ENCODE results near the gene FCHSD2. TPM values are rescaled to one million over a fixed set of nuclear protein-coding genes. Genes with fewer than 3 reads are reported as not detected.

Gene FCHSD2
- total and polyA plus RNA-seq, 7 donors = 5.7 to 18.5 (median 9.7) TPM

DNA sequence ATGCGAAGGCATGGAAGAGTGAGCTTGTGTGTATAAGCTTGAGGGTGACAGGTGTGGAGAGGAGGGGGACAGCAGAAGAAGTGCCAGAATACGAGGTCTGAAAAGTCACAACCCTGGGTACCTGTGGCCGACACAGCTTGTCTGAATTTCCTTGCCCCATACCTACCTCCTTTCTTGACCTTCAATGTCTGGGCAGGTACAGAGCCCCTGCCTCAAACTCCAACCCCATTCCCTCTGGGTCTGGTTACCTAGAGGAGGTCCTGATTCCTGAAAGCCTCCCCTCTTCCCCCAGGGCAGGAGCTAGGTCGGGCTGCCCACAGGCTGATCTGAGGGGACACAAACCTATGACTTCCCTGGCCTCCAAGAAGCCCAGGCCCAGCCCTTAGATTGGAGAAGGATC lies 36.6 kb upstream of the FCHSD2 start:
- TF ChIP-seq, protein P1, sequence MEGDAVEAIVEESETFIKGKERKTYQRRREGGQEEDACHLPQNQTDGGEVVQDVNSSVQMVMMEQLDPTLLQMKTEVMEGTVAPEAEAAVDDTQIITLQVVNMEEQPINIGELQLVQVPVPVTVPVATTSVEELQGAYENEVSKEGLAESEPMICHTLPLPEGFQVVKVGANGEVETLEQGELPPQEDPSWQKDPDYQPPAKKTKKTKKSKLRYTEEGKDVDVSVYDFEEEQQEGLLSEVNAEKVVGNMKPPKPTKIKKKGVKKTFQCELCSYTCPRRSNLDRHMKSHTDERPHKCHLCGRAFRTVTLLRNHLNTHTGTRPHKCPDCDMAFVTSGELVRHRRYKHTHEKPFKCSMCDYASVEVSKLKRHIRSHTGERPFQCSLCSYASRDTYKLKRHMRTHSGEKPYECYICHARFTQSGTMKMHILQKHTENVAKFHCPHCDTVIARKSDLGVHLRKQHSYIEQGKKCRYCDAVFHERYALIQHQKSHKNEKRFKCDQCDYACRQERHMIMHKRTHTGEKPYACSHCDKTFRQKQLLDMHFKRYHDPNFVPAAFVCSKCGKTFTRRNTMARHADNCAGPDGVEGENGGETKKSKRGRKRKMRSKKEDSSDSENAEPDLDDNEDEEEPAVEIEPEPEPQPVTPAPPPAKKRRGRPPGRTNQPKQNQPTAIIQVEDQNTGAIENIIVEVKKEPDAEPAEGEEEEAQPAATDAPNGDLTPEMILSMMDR (IDR thresholded peaks at IDR 0.05) = no peak
- DNase-seq = peak in 1 of 2 donors; percentile 32
- WGBS, 3 donors = 86 to 90% (median 89%) methylated on average over 4 of the region's 4 CpGs
- intact Hi-C loops (cut with DNase I) = loop anchor here (1.0 to 5.0 kb wide), 4 partner anchors 36 to 456 kb away; partner anchors contain the start of gene FCHSD2 (in 1 of the 2)
- ATAC-seq = no peak
- Histone ChIP-seq H3K36me3 (ENCODE audit: insufficient read depth in 1 of 2, low read depth in 1 of 2) (no peaks in the 10 kb centered on the region), H3K9me3 (no peaks in the 10 kb centered on the region), H3K4me3 (no peak overlapping the region), H3K4me1 (peaks cover 14% of the 10 kb centered on the region), H3K27me3 (ENCODE audit: insufficient read depth in 3 of 3, low read length in 2 of 3) (no peaks in the 10 kb centered on the region), H3K27ac (no peak overlapping the region)

DNA sequence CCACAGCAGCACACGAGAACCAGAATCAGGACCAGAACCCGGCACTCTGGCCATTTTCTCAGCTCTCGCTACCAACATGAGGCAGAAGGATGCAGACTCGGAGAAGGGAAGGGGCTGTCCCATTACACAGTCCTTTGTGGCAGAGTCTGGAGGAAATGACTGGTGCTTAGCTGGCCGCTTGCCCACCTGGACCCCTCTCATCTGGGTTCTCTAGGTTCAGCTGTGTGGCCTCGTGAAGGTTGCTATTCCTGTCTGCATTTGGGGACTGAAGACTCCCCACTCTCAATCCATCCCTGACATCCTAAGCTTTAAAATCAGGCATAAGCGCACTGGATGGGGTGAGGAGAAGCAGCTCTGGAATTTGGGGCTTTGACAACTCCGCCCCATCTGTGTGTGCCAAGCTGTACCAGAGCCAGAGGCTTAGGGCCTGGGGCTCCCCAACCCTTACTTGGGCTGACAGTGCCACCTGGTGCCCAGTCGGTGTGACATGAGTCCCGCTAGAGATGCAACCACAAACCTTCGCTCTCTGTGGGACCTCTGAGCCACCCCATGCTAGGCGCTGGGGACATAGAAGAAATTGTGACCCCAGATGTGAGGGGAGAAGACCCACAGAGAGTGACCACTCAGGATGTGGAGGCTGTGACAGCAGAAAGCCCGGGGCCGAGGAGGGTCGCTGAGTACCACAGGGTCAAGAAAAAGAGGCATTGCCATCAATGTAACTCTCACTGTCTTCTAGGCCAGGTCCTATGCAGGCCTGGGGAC lies 35.8 kb upstream of the FCHSD2 start:
- DNase-seq = peak; percentile 79 to 90
- Histone ChIP-seq H3K4me1 (peaks cover 14% of the 10 kb centered on the region), H3K4me3 (no peak overlapping the region), H3K36me3 (ENCODE audit: insufficient read depth in 1 of 2, low read depth in 1 of 2) (no peaks in the 10 kb centered on the region), H3K27me3 (ENCODE audit: insufficient read depth in 3 of 3, low read length in 2 of 3) (no peaks in the 10 kb centered on the region), H3K27ac (peak overlapping the region; percentile 50), H3K9me3 (no peaks in the 10 kb centered on the region)
- peak; percentile 72 to 86 (median 84) for ATAC-seq
- intact Hi-C loops (cut with DNase I) = loop anchor here (1.0 to 5.0 kb wide), 5 partner anchors 36 to 456 kb away; partner anchors contain the start of gene FCHSD2 (in 1 of the 2)
- TF ChIP-seq, protein P1 (IDR thresholded peaks at IDR 0.05) = peak; percentile 82
- 29 to 38% (median 31%) methylated on average over 15 of the region's 15 CpGs for WGBS, 3 donors

DNA sequence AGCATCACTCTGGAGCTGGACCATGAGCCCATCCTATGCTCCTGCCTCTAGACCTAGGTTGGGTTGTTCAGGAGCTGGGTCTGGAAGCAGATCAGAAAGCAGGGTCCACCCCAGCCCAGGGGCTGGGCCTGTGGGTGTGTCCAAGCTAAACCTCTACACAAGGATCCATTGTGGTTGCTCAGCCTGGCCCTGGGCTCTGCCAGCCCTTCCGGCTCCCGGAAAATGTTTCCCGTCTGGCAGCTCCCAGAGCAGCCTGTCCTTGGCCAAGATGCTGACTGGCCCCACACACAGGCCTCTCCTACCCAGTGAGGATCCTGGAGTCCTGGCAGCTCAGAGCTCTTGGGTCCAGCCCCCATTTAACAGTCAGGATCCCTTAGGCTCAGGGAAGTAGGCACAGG lies 35.3 kb upstream of the FCHSD2 start:
- H3K27ac ChIP-seq = peak overlapping the region; percentile 50
- DNase-seq = peak; percentile 39 to 66

DNA sequence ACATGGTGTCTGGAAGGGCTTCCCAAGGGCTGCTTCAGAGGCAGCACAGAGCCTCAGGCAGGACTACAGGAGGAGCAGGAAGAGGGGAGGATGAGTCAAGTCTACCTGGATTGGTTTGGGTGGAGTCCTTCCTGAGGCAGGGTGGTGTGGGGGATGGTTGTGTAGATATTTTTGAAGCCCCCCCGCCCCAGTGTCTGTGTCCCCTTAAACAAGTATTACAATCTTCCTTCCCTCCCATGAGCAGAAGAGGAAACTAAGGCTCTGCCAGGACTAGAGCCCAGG lies 34.7 kb upstream of the FCHSD2 start:
- intact Hi-C loops (cut with DNase I) = loop anchor here (2.0 to 5.0 kb wide), 4 partner anchors 35 to 455 kb away; partner anchors contain the start of gene FCHSD2 (in 1 of the 2)
- WGBS, 3 donors = 89 to 100% (median 91%) methylated on average over 1 of the region's 1 CpG
- TF ChIP-seq, protein P1 (IDR thresholded peaks at IDR 0.05) = no peak
- H3K36me3 ChIP-seq (ENCODE audit: insufficient read depth in 1 of 2, low read depth in 1 of 2) = no peaks in the 10 kb centered on the region
- H3K27ac ChIP-seq = peak overlapping the region; percentile 50
- no peaks in the 10 kb centered on the region for H3K27me3 ChIP-seq (ENCODE audit: insufficient read depth in 3 of 3, low read length in 2 of 3)
- ATAC-seq (no peak), DNase-seq (no peak)
- H3K9me3 ChIP-seq = no peaks in the 10 kb centered on the region
- peaks cover 14% of the 10 kb centered on the region for H3K4me1 ChIP-seq
- no peak overlapping the region for H3K4me3 ChIP-seq

More for the DNA sequence above, 35.3 kb upstream of the FCHSD2 start:
- Histone ChIP-seq H3K27me3 (ENCODE audit: insufficient read depth in 3 of 3, low read length in 2 of 3) (no peaks in the 10 kb centered on the region), H3K36me3 (ENCODE audit: insufficient read depth in 1 of 2, low read depth in 1 of 2) (no peaks in the 10 kb centered on the region), H3K4me1 (peaks cover 14% of the 10 kb centered on the region), H3K9me3 (no peaks in the 10 kb centered on the region), H3K4me3 (no peak overlapping the region)
- peak in 2 of 4 donors; percentile 9 to 18 for ATAC-seq
- 20 to 36% (median 24%) methylated on average over 3 of the region's 3 CpGs for WGBS, 3 donors
- TF ChIP-seq, protein P1 (IDR thresholded peaks at IDR 0.05) = no peak
- intact Hi-C loops (cut with DNase I) = loop anchor here (2.0 to 5.0 kb wide), 4 partner anchors 35 to 455 kb away; partner anchors contain the start of gene FCHSD2 (in 1 of the 2)
